Measurements from ENCODE around the gene ZMIZ1.

The ZMIZ1 gene

DNA sequence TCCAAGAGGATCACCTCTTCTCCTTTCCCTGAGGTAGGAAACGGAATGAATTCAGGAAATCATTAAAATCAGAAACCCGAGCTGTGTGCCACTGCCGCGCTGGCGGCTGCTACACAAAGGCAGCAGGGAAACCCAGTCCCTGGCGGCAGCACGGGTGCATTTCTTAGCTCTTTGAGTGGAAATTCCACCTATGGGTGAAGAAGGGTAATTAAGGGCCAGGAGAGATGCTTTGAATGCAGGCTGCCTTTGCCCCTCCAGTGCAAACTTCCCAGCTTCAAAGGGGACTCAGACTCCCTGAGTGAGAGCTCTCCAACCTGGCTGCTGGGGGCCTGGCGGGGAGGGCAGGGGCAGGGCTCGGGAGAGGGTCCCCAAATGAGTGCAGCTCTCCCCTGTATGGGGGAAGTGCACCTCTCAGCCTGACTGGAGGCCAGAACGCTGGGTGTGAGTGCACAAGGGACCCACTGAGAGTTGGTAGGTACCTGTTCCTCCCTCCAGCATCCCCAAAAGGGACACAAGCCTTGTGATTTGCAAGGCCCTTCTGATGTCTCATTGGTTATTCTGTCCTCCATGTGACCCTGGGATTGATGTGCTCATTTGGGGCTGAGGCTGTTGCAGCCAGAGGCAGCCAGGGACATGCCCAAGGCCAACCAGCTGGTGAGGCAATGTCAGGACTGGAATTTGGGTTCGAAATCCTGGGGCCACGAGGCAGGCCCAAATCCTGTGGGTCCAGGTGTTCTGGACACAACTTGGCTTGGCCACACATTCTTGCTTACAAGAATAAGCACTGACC, 16.3 kb upstream of the ZMIZ1 start:
- no peak for DNase-seq (ENCODE audit: low read depth in 3 of 3)

- no peak for DNase-seq (ENCODE audit: low read depth in 3 of 3)
These were observed 15.7 kb upstream of the ZMIZ1 start for GRCh38 chr10:79053081-79053434.

DNA sequence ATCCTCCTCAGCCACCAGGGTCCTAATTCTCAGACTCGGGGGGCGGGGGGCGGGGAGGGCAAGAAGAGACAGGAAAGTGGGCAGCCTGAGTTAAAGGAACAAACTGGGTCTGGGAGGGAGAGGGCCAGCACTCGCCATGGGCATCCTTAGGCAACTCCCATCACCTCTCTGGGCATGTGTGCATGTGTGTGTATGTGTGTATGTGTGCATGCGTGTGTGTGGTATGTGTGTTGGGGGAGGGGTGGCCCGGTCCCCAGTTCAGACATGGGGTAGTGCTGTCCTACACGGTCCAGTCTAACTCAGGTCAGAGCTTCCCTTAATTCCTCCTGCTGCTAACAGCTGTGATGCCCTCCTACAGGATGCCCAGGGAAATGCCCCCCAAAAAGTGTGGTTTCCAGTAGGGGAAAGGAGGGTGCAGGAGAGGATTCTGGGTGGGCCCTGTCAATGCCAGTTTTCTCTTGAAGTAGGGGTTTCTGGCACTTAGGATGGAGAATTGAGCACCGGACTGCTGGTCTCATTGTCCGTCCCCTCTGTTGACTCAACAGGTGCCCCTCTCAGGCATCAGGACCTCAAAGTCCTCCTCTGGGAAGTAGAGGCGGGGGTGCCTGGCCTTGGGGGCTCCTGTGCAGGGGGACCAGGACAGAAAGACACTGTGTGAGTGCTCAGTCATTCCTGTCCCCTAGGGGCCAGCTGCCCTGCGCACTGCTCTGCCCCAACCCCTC, 15.1 kb upstream of the ZMIZ1 start:
- DNase-seq (ENCODE audit: low read depth in 3 of 3) = no peak

DNA sequence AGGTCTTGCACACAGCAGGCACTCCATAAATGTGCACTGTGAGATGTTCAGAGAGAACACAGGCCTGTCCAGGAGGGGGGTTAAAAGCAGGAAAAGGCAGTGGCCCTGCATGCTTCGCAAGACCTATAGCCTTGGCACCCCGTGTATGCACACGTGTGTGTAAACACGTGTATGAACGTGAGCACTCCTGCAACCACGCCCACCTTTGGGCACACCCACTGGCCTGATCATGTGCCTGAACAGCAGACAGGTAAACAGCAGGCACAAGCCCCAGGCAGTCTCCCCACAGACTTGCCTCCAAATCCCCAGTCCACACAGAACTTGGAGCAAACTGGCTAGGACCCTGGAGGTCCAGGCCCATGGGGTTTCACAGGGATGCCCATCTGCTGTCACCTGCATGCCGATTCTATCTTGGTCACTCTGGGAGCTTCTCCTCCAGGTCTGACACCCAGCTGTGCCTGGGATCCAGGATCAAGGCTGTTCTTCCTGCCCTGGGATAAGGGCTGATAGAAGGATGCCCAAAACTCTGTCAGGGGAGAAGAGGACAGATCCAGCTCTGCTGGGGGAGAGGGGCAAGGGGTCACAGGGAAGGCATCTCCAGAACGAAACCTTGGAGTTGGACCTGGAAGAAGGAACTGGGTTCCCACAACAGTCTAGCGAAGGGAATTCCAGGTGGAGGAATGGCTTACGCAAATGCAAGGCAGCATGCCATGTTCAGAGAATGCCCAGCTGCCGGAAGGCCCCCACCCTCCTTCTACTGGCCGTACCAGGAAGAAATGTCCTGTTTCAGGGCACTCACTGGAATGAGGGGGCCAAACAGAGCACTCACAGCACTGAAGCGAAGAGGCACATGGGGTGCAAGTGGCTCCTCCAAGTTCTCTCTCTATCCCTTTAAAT, 14.3 kb upstream of the ZMIZ1 start:
- no peak for DNase-seq (ENCODE audit: low read depth in 3 of 3)

- no peak for DNase-seq (ENCODE audit: low read depth in 3 of 3)
These were observed 13.5 kb upstream of the ZMIZ1 start for GRCh38 chr10:79055100-79055782.

DNA sequence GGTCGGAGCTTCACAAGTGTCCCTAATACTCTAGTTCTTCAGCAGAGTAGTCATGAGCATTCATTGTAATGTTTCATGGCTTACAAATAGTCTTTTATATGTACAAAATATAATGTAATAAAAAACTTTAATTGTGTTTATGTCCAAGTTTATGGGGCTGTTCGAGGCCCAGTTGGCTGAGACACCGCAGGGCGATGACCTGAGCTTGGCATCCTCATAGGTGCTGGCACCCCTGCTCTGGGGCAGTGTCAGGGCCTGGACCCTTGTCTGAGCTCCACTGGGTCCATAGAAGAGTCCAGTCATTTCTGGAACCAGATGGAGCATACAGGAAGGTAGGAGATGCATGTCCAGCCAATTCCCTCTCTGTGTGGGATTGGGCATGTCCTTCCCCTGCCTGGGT, 12.9 kb upstream of the ZMIZ1 start:
- DNase-seq (ENCODE audit: low read depth in 3 of 3) = no peak

DNA sequence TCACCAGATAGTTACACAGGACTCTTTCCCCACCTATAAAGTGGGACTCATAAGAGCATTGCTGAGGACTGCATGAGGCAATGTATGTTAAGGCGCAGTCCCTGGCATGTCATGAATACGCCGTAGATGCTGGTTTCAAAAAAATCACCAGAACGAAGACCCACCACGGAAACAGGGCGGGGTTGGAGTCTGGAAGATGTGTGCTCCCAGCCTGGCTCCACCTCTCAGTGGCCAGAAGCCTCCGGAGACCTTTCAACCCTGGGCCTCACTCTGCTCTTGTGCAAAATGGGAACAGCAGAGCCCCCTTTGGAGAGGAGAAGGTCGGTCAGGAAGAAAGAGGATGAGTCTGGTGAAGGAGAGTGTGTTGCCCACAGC, 12.4 kb upstream of the ZMIZ1 start:
- no peak for DNase-seq (ENCODE audit: low read depth in 3 of 3)

DNA sequence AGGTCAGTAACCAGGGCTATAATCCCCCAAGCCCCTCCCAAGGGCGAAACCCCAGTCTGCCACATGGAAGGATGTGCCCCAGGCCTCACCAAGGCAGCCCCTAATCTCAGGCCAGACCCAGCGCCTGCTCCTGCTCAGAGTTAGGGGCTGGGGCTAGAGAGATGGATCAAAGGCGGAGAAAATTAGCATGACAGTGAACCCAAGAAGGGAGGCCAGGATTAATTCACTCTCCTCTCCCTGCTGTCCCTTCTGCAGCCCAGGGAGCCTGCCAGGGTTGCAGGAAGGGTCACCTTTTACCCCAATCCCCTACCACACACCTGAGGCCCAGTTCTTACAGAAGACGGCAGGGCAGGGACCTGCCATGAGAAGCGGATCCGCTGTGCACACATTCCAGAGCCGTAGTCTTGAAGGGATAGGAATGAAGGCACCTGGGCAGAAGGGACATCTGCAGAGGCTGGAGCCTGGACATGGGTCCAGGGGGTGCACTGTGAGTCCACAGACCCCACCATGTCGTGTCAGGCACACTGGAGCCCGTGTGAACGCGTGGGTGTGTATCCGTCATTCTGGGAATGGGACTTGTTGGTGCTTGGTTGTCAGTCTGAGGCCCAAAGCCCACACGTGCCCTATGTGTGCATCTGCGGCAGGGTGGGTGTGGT, 11.9 kb upstream of the ZMIZ1 start:
- no peak for DNase-seq (ENCODE audit: low read depth in 3 of 3)

GRCh38 chr10:79057481-79058275, 11.1 kb upstream of the ZMIZ1 start:
- no peak for DNase-seq (ENCODE audit: low read depth in 3 of 3)

DNA sequence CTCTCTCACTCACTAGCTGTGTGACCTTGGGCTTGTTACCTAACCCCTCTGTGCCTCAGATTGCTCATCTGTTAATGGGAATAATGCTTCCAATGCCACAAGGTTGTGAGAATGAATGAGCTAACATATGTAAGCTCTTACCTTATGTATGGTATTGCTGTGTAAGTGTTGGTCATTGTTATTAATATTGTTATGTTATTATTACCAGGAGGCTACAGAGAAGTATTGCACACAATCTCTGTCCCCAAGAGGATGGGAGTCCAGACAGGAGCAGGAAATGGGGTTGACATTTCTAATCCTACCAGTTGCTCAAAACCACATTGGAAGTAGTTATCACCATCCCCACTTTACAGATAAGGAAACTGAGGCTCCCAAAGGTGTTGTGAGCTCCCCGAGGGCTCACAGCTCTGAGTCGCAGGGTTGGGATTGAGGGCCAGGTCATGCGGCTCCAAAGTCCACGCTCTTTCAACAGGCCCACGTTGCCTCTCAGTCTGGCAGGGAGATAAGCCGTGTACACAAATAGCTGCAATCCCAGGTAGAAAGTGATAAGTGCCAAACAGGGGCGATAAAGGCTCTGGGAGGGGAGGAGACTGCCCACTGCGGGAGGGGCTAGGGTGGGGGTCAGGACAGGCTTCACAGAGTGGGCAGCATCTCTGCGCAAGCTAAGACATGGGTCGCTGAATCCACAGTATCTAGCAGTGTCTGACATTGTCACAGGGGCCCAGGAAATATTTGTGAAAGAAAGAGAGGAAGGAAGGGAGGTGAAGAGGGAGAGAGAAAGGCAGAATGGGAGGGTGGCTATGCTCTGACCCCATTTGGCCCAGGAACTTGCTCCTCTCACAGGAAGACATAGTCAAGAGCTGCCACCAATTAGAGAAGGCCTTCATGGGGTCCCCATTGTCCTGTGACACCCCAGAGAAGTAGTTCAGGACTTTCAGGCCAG, 9.6 kb upstream of the ZMIZ1 start:
- DNase-seq (ENCODE audit: low read depth in 3 of 3) = no peak

GRCh38 chr10:79059859-79060379, 8.8 kb upstream of the ZMIZ1 start:
- no peak for DNase-seq (ENCODE audit: low read depth in 3 of 3)

DNA sequence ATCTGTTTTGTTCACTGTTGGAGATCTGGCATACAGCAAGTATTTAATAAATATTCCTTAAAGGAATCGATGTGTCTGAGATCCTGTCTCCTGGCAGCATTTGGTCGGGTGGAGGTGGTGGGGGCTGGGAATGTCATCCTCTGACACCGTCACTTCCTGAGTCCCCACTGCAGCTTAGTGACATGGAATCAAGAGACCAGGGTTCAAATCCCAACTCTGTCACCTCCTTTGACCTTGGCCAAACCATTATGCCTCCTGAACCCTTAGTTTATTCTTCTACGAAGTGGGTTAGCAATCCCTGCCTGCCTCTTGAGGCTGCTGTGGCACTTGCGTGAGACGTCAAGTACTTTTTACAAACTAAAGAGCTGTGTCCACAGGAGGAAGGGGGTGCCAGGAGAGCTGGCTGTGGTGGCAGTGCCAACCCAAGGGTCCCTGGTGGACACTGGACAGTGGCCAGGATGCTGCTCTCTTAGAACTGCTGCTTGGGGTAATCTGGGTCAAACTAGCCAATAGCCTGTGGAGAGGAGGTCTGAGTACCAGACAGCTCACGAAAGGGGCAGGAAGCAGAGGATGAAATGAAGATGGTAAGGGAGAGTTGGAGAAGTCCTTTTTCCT, 8.0 kb upstream of the ZMIZ1 start:
- no peak for DNase-seq (ENCODE audit: low read depth in 3 of 3)

GRCh38 chr10:79061441-79062315, 7.1 kb upstream of the ZMIZ1 start:
- DNase-seq (ENCODE audit: low read depth in 3 of 3) = no peak

DNA sequence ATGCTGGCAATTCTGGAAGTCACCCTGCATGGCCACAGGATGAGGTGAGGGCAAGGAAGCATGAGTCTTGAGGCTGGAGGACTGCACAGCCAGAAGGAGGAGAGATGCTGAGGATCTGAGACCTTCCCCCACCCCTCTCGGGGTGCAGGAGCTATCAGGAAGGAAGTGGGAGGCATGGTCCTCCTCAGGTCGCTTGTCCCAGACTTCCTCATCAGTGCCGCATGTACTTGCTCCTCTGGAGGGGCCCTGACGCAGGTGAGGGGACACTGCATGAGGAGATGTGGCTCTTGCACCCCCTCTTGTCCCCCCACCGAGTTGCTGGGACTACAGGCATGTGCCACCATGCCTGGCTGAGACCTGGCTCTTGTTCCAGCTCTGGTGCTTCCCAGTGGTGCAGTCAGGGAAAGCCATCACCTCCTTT, 5.7 kb upstream of the ZMIZ1 start:
- no peak for DNase-seq (ENCODE audit: low read depth in 3 of 3)

- no peak for DNase-seq (ENCODE audit: low read depth in 3 of 3)
These were observed 4.9 kb upstream of the ZMIZ1 start for GRCh38 chr10:79063661-79064492.

DNA sequence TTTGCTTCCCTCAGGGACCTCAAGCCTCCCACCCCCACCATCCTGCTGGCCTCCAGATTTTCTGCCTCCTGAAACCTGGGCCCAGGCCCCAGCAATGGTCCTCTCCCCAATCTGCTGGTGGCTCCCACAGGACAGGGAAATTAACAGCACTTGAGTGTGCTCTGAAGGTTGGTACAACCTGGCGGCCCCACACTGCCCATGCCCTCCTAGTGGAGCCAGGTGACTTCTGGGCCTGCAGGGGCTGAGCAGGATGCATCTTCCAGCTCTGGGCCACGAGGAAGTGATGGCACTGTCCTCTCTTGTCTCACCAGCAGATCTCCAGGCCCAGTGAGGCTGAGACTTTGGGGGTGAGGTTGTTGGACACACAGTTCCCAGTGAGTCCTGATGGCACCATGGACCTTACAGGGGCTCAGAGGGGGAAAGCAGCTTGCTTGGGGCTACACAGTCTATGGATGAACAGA, 3.6 kb upstream of the ZMIZ1 start:
- no peak for DNase-seq (ENCODE audit: low read depth in 3 of 3)

DNA sequence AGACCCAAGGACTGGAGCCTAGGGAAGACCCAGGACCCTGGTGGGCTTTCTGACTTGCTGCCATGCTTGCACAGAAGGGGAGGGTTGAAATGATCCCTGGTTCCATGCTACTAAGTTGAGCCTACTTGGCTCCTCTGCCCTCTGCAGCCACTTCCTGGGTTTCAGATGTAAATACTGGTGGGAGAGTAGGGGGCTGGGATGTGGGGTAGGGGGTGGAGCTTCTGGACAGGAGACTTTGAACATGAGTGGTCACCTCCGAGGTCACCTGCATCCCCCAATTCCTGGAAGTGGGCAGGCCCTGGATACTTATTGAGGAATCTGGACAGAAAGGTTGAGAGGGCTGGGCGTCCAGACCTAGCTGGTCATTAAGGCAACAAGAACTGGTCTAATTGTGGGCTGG, 2.9 kb upstream of the ZMIZ1 start:
- DNase-seq (ENCODE audit: low read depth in 3 of 3) = no peak

All from stimulated activated CD4-positive, alpha-beta T cell treated with anti-CD3 and anti-CD28 coated beads, TNF-alpha, amount 100 ng/mL, for 48 hours (primary cell).